Activated CD4-positive, alpha-beta T cell treated with anti-CD3 and anti-CD28 coated beads, Interleukin-2, amount 50 U/mL, for 24 hours (primary cell): Measurements from ENCODE around the gene KLHL29.

Experiments used
- DNase-seq, 2 donors: peaks; one replicate each; pipeline ENCODE4 v3.0.0-alpha.2; 2020; ENCODE audit warnings: low read depth in 1 of 2, low spot score in 1 of 2

The KLHL29 gene

DNA sequence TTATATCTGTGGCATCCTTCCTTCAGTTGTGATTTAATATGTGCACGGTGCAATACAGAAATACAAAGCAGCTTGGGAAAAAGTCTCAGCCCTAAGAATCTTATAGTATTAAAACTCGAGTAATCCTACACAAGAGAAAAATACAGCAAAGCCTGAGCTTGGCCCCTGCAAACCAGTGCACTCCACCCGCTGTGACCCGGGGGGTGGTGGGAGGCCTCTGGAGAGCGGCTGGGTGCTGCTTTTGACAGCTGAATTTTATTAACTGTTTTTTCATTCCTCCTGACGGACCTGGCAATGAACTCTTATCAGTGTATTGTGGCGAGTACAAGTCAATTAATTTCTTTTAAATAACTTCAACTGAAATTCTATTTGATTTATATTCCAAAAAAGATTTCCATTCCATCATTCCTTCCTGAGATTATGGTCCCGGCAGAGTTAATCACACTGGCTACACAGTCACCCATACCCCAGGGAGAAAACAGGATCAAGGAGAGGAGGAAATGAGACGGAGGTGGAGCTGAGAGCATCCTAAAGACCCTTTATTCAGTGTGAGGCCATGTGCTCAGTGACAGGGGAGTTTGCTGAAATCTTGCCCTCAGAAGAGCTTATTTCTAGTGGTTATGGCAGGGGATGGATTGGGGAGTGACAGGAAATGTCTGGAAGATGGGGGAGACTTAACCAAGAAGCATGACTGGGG is 124.8 kb downstream of the KLHL29 start:
- no peak for DNase-seq

- DNase-seq = no peak
These were observed 125.5 kb downstream of the KLHL29 start for GRCh38 chr2:23510471-23510870.

- no peak for DNase-seq
These were observed 127.8 kb downstream of the KLHL29 start for GRCh38 chr2:23512778-23513177.

DNA sequence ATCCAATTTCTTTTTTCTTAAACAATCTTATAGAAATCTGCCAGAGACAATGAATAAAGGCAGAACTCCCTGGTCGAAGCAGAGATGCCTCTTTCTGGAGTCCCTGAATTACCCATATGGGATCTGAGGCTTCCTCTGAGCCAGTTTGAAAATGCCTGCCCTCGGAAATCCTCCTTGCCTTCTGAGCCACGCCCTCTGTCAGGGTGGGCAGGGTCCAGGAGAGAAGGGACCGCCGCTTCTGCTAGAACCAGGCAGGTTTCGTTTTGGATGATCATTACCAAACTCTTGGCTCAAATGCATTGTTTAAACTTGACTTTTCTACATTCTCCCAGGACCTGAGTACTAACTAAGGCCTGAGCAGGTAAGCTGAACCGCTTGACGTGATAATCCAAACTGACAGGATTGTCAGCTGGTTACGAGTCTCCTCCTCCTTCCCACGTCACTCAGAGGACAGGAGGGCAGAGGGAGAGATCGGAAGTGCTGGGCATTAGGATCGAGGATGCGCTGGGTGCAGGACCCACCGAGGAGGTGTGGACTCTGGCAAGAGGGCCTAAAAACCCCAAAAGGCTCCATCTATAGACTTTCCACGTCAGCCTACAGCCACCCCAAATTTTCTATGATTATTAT is 128.4 kb downstream of the KLHL29 start:
- DNase-seq = no peak

DNA sequence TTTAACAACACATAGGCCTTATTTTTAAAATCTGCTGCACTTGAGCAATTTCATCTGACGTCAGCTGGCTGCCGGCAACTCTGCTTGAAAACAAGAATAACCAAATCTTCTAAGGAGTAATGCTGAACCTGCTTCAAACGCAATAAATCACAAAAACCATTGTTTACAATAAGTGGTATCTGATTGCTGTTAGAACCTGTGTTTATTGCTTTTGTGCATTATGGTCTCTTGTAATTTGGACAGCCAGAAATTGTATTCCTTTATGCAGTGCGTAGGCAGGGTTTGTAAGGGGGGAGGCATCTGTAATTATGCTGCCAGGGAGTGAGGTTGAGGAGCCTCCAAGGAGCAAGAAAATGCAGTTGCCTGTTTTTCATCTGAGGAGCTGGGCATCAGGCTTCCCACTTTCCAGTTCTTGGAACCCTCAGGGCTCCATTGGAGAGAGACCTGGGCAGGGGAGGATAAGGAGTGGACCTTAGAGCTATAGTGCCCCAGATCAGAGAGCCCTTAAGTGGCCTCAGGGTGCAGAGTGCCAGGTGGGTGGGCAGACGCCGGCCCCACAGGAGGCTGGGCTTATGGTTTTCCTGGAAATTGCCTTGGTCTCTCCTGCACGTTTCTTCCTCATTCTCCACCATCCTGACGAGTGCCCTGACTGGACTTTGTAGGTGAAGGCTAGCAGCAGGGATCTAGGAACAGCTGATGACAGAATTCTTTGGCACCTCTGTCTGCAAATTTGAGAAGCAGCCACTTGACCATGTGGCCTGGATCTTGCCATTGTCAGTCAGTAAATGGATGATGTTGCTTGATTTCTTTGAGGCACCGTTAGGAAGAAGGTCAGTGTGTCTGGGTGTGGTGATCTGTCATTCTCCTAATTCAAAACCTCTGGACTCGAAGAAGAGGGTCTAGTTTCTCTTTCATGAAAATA is 129.2 kb downstream of the KLHL29 start:
- no peak for DNase-seq

- no peak for DNase-seq
These were observed 131.7 kb downstream of the KLHL29 start for GRCh38 chr2:23516520-23517256.

DNA sequence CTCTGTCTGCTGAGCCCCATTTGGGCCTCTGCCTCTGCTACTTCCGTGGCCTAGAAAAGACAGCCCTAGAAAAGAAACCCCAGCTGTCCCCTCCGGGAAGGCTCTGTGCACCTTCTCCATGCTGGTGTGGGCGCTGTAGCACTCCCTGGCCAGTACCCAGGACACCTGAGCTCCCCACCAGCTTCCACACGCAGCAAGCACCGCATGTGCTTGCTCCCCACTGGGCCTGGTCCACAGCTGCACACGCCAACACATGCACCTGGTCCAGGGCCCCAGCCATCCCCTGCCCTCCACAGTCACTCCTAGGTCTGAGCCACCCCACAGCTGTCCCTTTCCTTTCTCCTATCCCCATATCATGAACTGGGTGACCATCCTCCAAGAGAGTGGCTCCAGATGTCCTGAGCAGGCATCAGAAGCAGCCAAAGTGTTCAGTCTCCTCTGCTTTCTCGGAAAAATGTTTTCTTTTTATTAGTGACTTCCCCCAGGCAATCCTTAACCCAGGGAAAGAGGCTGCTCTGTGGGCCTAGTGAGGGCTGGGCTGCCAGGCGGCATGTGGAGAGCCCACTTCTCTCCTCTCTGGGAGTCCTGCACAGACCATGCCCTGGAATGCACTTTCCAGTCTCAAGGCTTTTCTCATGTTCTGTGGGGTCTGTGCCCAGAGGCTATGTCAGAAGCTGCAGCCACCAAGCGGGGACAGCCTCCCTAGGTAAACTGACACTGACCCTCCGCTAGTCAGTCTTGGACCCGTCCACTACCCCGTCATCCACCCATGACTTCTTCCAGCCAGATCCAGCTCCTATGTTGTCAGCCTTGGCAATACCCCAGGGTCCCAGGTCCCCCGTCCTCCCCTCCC is 133.7 kb downstream of the KLHL29 start:
- DNase-seq = no peak

GRCh38 chr2:23519334-23519651 is 134.3 kb downstream of the KLHL29 start:
- DNase-seq = no peak

GRCh38 chr2:23520256-23520655 is 135.3 kb downstream of the KLHL29 start:
- no peak for DNase-seq

- no peak for DNase-seq
These were observed 136.1 kb downstream of the KLHL29 start for GRCh38 chr2:23521060-23521459.

- no peak for DNase-seq
These were observed 137.9 kb downstream of the KLHL29 start for GRCh38 chr2:23522726-23523372.

DNA sequence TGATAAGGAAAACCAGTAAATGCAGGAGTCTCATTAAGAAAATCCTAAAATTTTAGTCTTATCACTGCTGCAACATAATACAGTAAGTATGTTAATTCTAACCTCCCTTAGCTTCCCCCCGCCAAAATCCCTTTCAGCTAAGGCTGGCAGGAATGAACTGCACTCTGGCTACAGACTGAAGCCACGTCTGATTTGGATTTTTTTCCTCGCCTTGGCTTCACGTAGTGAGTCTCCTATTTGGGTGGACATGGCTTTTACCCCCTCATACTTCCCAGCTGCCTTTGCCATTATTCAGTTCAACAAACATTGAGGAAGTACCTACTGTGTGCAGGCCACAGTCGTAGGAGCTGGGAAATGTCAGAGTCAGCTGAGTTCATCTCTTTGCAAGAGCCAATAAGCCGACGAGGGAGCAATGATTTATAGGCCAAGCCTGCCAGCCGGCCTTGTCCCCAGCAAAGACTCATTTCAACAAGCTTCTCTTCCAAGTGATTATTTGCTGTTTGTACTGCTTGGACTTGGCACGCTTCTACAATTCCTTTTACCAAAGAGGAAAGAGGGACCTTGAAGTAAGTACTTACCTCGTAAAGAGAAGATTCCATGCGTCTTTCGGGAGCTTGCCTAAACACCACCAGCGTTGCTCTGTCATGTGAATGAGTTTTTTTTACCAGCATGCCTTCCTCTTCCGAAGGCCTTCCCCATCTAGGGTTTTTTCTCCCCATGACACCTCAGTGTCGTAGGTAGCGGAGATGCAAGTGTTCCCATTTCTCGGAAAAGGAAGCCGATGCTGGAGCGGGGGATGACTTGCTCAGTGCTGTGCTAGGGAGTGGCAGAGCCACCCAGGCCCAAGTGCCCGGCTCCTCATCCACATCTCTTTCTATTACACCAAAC is 138.6 kb downstream of the KLHL29 start:
- DNase-seq = no peak

GRCh38 chr2:23524261-23524706 is 139.3 kb downstream of the KLHL29 start:
- DNase-seq = no peak

DNA sequence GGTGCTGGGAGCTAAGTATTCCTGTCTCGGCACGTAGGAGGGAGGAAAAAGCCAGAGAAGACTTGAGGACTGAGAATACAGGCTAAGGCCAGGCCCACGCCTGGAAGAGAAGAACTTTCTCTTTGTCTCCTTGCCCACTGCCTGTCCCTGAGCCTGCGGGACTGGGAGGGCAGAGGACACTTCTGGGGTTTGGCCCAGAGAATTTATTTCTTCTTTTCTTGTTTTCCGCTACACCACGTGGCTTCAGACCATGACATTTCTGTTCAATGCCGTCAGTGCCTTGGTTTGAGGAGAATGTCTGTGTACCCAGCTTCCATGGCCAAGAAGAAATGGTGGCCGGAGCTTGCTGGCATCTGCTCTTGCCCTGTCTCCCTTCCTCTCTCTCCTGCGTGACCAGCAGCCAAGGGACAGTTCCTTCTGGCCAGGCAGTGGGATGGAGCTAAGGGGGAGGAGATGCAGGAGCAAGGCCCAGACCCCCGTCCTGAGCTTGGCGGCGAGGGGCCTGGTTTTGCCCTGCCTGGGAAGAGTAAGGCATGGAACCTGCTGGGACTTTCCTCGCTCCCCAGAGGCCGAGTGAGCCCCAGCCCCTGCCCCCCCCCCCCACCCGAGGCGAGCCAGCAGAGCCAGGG is 140.3 kb downstream of the KLHL29 start:
- DNase-seq = no peak

DNA sequence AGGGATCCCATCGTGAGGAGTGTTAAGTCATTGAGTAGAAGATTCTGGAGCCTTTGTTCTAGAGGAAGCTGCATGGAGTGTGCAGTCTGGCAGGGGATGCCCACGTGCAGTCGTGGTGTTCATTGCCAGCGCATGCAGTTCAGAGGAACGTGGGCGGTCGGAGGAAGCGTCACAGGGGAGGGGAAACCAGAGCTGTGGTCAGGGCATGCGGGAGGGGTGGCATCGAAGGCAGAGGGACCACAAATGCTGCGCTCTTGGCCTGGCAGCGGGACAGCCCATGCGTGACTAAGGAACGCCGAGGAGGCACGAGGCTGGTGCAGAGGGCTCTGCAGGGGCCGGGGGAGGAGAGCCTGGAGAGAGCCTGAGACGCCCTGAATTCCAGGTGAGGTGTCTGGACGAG is 141.1 kb downstream of the KLHL29 start:
- DNase-seq = peak in 1 of 2 donors; percentile 2

GRCh38 chr2:23526835-23527790 is 142.1 kb downstream of the KLHL29 start:
- no peak for DNase-seq

- DNase-seq = no peak
These were observed 143.2 kb downstream of the KLHL29 start for GRCh38 chr2:23528171-23528570.
